GM12864 (cell line): ENCODE data around the gene NECTIN1.

Experiments
- DNase-seq: peaks from one replicate; pipeline ENCODE4 v3.0.0-alpha.2; 2011; ENCODE audit warnings: low read depth
- H3K4me3 ChIP-seq: 2 replicates; pipeline ENCODE4 v1.5.1; 2011; ENCODE audit warnings: mild to moderate bottlenecking, low read depth, low read length, control low read depth
- TF ChIP-seq, protein P1 (sequence below): IDR thresholded peaks from 2 replicates; pipeline ENCODE4 v1.5.1; 2011; ENCODE audit warnings: low read depth, mild to moderate bottlenecking, moderate library complexity, low read length, control low read depth, inconsistent platforms; ENCODE audit errors: missing control alignments

The NECTIN1 gene

DNA sequence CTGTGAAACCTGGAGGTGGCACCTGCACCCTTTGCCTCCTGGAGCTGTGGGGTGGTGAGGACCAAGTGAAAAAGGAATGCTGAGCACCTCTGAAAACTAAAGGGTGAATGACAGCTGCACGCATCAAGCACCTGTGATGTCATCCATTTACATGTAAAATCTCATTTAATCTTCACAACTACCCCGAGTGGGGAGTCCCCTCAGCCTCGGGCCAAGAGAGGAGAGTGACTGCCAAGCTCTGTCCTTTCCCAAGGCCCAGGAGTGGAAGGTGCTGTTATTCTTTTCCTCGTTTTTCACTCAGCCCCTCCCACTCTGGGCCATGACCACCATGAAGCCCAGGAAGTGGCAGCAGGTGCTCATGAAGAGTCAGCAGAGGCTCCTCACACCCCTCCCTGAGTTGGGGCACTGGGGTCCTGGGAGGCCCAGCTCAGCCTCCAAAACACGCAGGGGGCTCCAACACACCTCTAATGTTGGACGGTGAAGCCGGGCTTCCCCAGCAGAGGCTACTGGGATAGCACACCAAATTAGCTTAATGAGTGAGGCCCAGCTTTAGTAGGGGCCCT lies 35.7 kb downstream of the NECTIN1 start:
- no peak for DNase-seq
- TF ChIP-seq, protein P1, sequence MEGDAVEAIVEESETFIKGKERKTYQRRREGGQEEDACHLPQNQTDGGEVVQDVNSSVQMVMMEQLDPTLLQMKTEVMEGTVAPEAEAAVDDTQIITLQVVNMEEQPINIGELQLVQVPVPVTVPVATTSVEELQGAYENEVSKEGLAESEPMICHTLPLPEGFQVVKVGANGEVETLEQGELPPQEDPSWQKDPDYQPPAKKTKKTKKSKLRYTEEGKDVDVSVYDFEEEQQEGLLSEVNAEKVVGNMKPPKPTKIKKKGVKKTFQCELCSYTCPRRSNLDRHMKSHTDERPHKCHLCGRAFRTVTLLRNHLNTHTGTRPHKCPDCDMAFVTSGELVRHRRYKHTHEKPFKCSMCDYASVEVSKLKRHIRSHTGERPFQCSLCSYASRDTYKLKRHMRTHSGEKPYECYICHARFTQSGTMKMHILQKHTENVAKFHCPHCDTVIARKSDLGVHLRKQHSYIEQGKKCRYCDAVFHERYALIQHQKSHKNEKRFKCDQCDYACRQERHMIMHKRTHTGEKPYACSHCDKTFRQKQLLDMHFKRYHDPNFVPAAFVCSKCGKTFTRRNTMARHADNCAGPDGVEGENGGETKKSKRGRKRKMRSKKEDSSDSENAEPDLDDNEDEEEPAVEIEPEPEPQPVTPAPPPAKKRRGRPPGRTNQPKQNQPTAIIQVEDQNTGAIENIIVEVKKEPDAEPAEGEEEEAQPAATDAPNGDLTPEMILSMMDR, result no peak
- no peak overlapping the region for H3K4me3 ChIP-seq

DNA sequence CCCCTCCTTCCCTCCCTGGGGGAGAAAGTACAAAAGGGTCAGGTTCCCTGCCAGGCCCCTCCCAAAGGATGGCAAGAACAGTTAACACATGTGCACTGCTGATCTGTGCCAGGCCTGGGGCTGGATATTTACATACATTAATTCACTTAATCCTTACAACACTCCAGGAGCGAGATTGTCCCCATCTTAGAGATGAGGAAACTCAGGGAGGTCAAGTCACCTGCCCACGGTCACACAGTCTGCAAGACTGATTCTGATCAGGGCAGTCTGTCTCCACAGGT lies 36.5 kb downstream of the NECTIN1 start:
- H3K4me3 ChIP-seq, result no peak overlapping the region
- DNase-seq, result no peak
- TF ChIP-seq, protein P1, result no peak

DNA sequence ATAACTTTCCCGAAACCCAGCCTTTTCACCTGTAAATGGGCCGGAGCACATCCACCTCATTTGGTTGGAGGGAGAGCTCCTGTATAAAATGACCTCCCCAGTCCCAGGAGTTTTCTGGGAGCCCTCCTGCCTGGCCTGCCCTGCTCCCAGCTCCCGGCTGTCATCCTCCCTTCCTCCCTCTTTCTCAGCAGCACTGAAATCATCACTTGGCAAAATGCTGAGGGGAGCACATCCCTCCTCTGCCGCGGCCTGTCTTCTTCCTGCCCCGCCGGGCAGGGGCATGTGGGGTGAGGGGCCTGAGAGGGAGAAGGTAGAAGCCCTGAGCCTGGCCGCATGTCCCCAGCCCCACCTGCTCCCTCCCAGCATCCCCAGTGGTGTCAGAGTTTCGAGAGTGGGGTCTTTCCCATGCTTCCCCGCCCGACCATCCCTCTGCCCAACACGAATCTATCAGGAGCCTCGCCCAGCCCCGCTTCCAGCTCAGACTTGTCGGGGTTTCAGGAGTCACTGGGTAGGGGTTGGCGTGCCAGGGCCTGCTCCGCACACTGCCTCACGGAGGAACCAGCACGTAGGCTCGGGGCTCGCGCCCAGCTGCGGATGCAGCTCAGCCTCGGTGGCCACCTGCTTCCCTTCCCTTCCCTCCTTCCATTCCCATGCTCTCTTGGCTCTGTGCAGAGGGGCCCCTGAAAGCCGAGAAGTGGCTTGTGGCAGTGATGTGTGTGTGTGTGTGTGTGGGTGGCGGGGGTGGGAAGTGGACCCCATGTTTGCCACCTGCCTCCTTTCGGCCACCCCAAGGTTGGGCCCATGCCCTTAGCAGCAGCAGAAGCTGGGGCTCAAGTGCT lies 37.1 kb downstream of the NECTIN1 start:
- TF ChIP-seq, protein P1, result no peak
- DNase-seq, result no peak

DNA sequence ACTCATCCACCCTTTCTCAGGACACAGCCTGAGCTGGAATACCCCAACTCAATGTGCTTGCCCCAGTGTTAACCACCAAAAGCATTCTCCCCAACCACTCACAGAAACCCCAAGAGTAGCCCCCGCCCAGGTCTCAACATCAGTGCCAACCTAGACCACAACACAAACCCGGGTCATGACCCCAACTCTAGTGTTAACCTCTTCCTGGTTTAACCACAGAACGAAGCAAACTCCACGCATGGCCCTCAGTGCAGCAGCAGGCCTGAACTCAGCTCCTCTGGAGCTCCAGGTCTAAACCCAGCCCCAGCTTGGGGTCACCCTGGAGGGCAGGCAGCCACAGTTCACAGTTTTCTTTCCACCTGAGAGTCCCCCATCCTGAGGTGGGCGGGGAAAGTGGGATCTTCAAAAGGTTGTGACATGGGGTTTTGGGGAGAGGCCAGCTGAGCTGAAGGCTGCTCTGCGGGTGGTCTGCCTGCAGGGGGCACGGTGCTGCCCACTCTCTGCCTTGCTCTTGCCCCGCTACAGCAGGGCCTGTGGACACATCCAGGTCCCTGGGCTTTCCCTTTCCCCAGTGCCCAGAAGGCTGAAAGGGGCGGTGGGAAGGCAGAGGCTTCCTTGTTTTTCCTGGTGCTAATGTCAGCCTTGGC lies 37.9 kb downstream of the NECTIN1 start:
- TF ChIP-seq, protein P1, result no peak
- no peak overlapping the region for H3K4me3 ChIP-seq
- no peak for DNase-seq

More for the DNA sequence above, 37.1 kb downstream of the NECTIN1 start:
- H3K4me3 ChIP-seq, result no peak overlapping the region

DNA sequence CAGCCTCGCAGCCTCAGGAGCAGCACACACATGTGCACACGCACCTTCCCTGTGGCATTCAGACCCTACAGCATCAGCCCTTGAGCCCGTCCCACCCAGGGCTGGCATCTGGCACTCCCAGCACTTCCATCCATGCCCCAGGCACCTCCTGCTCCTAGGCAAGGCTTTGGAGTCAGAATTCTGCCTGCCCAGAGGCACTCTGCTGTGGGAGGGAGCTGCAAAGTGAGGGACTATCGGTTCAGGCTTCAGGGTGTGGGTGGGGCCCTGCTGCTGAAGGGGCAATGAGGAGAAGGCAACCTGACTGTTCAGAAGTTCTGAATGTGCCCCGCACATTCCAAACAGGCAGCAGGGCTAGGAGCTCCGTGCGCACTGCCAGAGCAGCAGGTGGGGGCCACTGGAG lies 39.7 kb downstream of the NECTIN1 start:
- H3K4me3 ChIP-seq, result no peak overlapping the region
- TF ChIP-seq, protein P1, result no peak
- DNase-seq, result no peak

DNA sequence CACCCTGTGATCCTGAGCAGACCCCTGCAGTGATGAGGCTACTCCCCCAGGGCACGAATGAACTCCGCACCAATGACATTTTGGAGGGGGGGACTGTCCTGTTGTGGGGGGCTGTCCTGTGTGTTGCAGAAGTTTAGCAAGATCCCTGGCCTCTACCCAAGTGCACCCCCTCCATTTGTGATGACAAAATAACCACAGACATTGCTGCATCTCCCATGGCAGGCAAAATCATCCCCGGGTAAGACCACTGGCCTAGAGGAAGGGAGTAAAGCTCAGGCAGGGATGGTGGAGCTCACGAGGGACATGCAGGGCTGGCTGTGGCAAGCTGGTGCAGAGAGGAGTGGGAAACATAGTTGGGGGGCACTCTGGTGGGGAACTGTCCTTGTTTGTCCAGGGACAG lies 40.6 kb downstream of the NECTIN1 start:
- no peak overlapping the region for H3K4me3 ChIP-seq
- TF ChIP-seq, protein P1, result no peak
- no peak for DNase-seq
